ENCODE results near the gene TRIM74.
"Not testable (repeated sequence)": the region's sequence is repeated elsewhere in the genome, so short reads cannot be mapped to it uniquely, and the experiment has no call there.

- TF ChIP-seq CTCF (IDR thresholded peaks at IDR 0.05; ENCODE audit: poor library complexity, severe bottlenecking); RAD21 (conservative IDR thresholded peaks at IDR 0.05); POLR2AphosphoS5 (IDR thresholded peaks at IDR 0.05); TAF1 (IDR thresholded peaks at IDR 0.05; ENCODE audit: low read depth); EZH2 (IDR thresholded peaks at IDR 0.05; ENCODE audit: borderline replicate concordance, insufficient read depth, low read length, poor library complexity, severe bottlenecking); MXI1 (conservative IDR thresholded peaks at IDR 0.05; ENCODE audit: poor library complexity, severe bottlenecking): not testable (repeated sequence)
These were observed 5.5 kb upstream of the TRIM74 start for GRCh38 chr7:72974781-72975180.
